HepG2 (cell line): ENCODE results near the gene GUCY1A2.

Experiments used
- CTCF ChIP-seq: sonication (generic); formaldehyde crosslinking; IDR thresholded peaks from 2 replicates; pipeline ENCODE4 v1.5.0; 2020; ENCODE audit warnings: mild to moderate bottlenecking, missing genetic modification reagents, moderate library complexity
- ELF4 ChIP-seq: sonication (generic); formaldehyde crosslinking; IDR thresholded peaks from 2 replicates; pipeline ENCODE4 v1.5.0; 2020; ENCODE audit warnings: missing genetic modification reagents, mild to moderate bottlenecking, moderate library complexity, borderline replicate concordance
- ERF ChIP-seq: IDR thresholded peaks from 2 replicates; pipeline ENCODE4 v1.6.1; 2018; ENCODE audit warnings: missing biosample characterization, missing genetic modification reagents
- HCFC1 ChIP-seq: fragments of 150-350 bp; IDR thresholded peaks from 2 replicates; pipeline ENCODE4 v1.6.1; 2014; ENCODE audit warnings: low read depth, low read length
- HNRNPK ChIP-seq: fragments of 200-400 bp; formaldehyde crosslinking; IDR thresholded peaks from 2 replicates; pipeline ENCODE4 v1.6.1; 2018; ENCODE audit warnings: low read length, low read depth, moderate library complexity, mild to moderate bottlenecking; ENCODE audit not compliant: poor library complexity, severe bottlenecking
- MAX ChIP-seq: IDR thresholded peaks from 2 replicates; pipeline ENCODE4 v1.6.1; 2012; ENCODE audit warnings: inconsistent platforms
- TCF7L2 ChIP-seq: IDR thresholded peaks from 2 replicates; pipeline ENCODE4 v1.6.1; 2011; ENCODE audit warnings: mild to moderate bottlenecking, low read depth, low read length, moderate library complexity
- ZNF784 ChIP-seq: sonication (generic); formaldehyde crosslinking; IDR thresholded peaks from 2 replicates; pipeline ENCODE4 v1.5.1; 2020; ENCODE audit warnings: missing genetic modification reagents, mild to moderate bottlenecking, borderline replicate concordance

- TF ChIP-seq ELF4 (CRISPR knock-in tag): no peak
- no peak for TF ChIP-seq ZNF784 (CRISPR knock-in tag)
- no peak for TF ChIP-seq MAX
- TF ChIP-seq ERF: no peak
- TF ChIP-seq CTCF (CRISPR knock-in tag): no peak
- TF ChIP-seq HNRNPK: no peak
- TF ChIP-seq TCF7L2: no peak
- TF ChIP-seq HCFC1: no peak
Observed at GRCh38 chr11:106914409-106914808, 103.9 kb downstream of the GUCY1A2 start.
